HepG2 (cell line): ENCODE data around the gene CDK11B. TPM values are rescaled to one million over a fixed set of nuclear protein-coding genes. Genes with fewer than 3 reads are reported as not detected.
A peak's percentile ranks its signal among the peaks of the same experiment; 100 is the strongest.

ENCODE experiments used
- ARID4A ChIP-seq: sonication (generic); formaldehyde crosslinking; IDR thresholded peaks from 2 replicates; pipeline ENCODE4 v1.5.0; 2020; ENCODE audit warnings: mild to moderate bottlenecking, missing genetic modification reagents, borderline replicate concordance
- BORCS8-MEF2B ChIP-seq: sonication (generic); formaldehyde crosslinking; IDR thresholded peaks from 2 replicates; pipeline ENCODE4 v1.8.0; 2022; ENCODE audit warnings: mild to moderate bottlenecking, missing genetic modification reagents
- CBFB ChIP-seq: sonication (generic); formaldehyde crosslinking; IDR thresholded peaks from 2 replicates; pipeline ENCODE4 v1.4.0; 2020; ENCODE audit warnings: missing genetic modification reagents
- CREBL2 ChIP-seq: sonication (generic); formaldehyde crosslinking; IDR thresholded peaks from 2 replicates; pipeline ENCODE4 v1.8.1; 2023; ENCODE audit warnings: missing genetic modification reagents, mild to moderate bottlenecking, borderline replicate concordance
- GZF1 ChIP-seq: sonication (generic); formaldehyde crosslinking; IDR thresholded peaks from 2 replicates; pipeline ENCODE4 v1.5.1; 2020; ENCODE audit warnings: mild to moderate bottlenecking, missing genetic modification reagents
- NKX3-1 ChIP-seq: sonication (generic); formaldehyde crosslinking; IDR thresholded peaks from 2 replicates; pipeline ENCODE4 v1.5.0; 2020; ENCODE audit warnings: missing genetic modification reagents
- WIZ ChIP-seq: sonication (generic); formaldehyde crosslinking; IDR thresholded peaks from 2 replicates; pipeline ENCODE4 v1.5.1; 2020; ENCODE audit warnings: mild to moderate bottlenecking, missing genetic modification reagents
- ZNF205 ChIP-seq: IDR thresholded peaks from 2 replicates; pipeline ENCODE4 v1.6.1; 2018; ENCODE audit warnings: missing biosample characterization, missing genetic modification reagents
- ZNF616 ChIP-seq: sonication (generic); formaldehyde crosslinking; IDR thresholded peaks from 2 replicates; pipeline ENCODE4 v1.5.0; 2020; ENCODE audit warnings: low read depth, mild to moderate bottlenecking, missing genetic modification reagents
- polyA plus RNA-seq, 8 experiments: library from polyadenylated mRNA; depleted of rRNA in 3 of 8; stranded (reverse) in 7 of 8; unstranded in 1 of 8; fragments of >200 nt; fragmentation: Illumina TruSeq in 4 of 8; extraction: Trizol in 4 of 8; gene quantifications; 2 replicates each; pipeline versions ENCODE4 v1.2.1 to v1.2.3, GENCODE V29; 2011 to 2016; ENCODE audit warnings: low read depth in 4 of 8, missing spikeins in 1 of 8, mixed read lengths in 1 of 8; ENCODE audit not compliant: insufficient read depth in 1 of 8
- total RNA-seq, 5 experiments: library from RNA; depleted of rRNA; stranded (reverse); fragments of >200 nt; fragmentation: Illumina TruSeq; extraction: Trizol; gene quantifications; 2 replicates each; pipeline ENCODE4 v1.2.3, GENCODE V29; 2016; ENCODE audit warnings: low read depth in 1 of 5
- TF ChIP-seq, protein P1 (sequence below): sonication (generic); formaldehyde crosslinking; IDR thresholded peaks from 2 replicates; pipeline ENCODE4 v1.9.0; 2021; ENCODE audit warnings: mild to moderate bottlenecking, missing genetic modification reagents
- TF ChIP-seq, protein P2 (sequence below): sonication (generic); formaldehyde crosslinking; IDR thresholded peaks from 2 replicates; pipeline ENCODE4 v1.4.0; 2020; ENCODE audit warnings: low read depth, missing genetic modification reagents
- TF ChIP-seq, protein P3 (sequence below): sonication (generic); formaldehyde crosslinking; IDR thresholded peaks from 2 replicates; pipeline ENCODE4 v1.8.1; 2023; ENCODE audit warnings: mild to moderate bottlenecking, missing genetic modification reagents

CDK11B gene
- total and polyA plus RNA-seq, 2 of the 13 experiments (the other 11 are each of a cell fraction or from before 2014, with no cell fraction given) = 3.6 to 15.1 TPM

DNA sequence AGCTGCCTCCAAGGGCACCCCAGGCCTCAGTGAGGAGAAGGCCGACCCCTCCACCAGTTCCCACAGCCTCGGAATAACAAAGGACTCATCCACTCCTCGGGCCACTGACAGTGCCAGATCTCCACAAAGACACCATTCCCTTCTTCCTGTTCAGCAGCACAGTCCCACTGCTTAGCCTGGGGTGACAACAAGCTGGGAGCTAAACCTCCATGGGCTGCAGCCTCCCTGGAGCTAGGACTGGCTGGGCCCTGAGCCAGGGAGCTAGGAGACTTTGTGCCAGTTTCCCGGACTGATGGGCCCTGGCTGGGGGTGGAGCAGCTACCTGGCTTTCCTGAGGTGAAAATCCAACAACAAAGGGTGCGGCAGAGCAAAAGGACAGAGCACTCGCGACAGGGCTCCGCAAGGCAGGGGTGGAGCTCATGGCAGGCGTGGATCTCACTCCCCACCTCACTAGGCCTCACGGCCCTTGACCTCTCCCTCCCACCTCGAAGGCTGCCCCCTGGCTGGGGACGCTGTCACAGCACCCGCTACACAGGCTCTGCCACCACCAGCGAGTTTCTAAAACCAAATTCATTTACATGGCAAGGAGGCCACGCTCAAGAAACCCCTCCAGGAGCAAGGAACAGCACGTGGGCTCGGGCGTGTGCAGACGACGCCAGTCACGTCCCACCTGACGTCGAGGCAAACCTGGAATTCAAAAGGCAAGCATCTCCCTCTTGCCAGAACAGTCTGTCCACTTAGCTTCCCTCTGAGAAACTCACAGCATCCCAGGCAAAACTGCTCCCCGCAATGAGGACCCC is 20.0 kb upstream of the CDK11B start (continued):
- TF ChIP-seq, protein P1, sequence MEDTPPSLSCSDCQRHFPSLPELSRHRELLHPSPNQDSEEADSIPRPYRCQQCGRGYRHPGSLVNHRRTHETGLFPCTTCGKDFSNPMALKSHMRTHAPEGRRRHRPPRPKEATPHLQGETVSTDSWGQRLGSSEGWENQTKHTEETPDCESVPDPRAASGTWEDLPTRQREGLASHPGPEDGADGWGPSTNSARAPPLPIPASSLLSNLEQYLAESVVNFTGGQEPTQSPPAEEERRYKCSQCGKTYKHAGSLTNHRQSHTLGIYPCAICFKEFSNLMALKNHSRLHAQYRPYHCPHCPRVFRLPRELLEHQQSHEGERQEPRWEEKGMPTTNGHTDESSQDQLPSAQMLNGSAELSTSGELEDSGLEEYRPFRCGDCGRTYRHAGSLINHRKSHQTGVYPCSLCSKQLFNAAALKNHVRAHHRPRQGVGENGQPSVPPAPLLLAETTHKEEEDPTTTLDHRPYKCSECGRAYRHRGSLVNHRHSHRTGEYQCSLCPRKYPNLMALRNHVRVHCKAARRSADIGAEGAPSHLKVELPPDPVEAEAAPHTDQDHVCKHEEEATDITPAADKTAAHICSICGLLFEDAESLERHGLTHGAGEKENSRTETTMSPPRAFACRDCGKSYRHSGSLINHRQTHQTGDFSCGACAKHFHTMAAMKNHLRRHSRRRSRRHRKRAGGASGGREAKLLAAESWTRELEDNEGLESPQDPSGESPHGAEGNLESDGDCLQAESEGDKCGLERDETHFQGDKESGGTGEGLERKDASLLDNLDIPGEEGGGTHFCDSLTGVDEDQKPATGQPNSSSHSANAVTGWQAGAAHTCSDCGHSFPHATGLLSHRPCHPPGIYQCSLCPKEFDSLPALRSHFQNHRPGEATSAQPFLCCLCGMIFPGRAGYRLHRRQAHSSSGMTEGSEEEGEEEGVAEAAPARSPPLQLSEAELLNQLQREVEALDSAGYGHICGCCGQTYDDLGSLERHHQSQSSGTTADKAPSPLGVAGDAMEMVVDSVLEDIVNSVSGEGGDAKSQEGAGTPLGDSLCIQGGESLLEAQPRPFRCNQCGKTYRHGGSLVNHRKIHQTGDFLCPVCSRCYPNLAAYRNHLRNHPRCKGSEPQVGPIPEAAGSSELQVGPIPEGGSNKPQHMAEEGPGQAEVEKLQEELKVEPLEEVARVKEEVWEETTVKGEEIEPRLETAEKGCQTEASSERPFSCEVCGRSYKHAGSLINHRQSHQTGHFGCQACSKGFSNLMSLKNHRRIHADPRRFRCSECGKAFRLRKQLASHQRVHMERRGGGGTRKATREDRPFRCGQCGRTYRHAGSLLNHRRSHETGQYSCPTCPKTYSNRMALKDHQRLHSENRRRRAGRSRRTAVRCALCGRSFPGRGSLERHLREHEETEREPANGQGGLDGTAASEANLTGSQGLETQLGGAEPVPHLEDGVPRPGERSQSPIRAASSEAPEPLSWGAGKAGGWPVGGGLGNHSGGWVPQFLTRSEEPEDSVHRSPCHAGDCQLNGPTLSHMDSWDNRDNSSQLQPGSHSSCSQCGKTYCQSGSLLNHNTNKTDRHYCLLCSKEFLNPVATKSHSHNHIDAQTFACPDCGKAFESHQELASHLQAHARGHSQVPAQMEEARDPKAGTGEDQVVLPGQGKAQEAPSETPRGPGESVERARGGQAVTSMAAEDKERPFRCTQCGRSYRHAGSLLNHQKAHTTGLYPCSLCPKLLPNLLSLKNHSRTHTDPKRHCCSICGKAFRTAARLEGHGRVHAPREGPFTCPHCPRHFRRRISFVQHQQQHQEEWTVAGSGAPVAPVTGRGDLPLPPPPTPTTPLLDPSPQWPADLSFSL = no peak
- TF ChIP-seq CBFB (CRISPR knock-in tag) (peak; percentile 35; the same call in 1 of the 2 replicates), ZNF205 (CRISPR knock-in tag) (peak; percentile 68; the same call in 1 of the 2 replicates), BORCS8-MEF2B (no peak), GZF1 (CRISPR knock-in tag) (no peak), ZNF616 (CRISPR knock-in tag) (no peak), CREBL2 (CRISPR knock-in tag) (no peak), ARID4A (CRISPR knock-in tag) (peak; percentile 62; the same call in 1 of the 2 replicates), NKX3-1 (no peak), WIZ (CRISPR knock-in tag) (no peak)
- TF ChIP-seq, protein P2, sequence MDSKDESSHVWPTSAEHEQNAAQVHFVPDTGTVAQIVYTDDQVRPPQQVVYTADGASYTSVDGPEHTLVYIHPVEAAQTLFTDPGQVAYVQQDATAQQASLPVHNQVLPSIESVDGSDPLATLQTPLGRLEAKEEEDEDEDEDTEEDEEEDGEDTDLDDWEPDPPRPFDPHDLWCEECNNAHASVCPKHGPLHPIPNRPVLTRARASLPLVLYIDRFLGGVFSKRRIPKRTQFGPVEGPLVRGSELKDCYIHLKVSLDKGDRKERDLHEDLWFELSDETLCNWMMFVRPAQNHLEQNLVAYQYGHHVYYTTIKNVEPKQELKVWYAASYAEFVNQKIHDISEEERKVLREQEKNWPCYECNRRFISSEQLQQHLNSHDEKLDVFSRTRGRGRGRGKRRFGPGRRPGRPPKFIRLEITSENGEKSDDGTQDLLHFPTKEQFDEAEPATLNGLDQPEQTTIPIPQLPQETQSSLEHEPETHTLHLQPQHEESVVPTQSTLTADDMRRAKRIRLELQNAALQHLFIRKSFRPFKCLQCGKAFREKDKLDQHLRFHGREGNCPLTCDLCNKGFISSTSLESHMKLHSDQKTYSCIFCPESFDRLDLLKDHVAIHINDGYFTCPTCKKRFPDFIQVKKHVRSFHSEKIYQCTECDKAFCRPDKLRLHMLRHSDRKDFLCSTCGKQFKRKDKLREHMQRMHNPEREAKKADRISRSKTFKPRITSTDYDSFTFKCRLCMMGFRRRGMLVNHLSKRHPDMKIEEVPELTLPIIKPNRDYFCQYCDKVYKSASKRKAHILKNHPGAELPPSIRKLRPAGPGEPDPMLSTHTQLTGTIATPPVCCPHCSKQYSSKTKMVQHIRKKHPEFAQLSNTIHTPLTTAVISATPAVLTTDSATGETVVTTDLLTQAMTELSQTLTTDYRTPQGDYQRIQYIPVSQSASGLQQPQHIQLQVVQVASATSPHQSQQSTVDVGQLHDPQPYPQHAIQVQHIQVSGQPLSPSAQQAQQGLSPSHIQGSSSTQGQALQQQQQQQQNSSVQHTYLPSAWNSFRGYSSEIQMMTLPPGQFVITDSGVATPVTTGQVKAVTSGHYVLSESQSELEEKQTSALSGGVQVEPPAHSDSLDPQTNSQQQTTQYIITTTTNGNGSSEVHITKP (CRISPR knock-in tag) = peak; percentile 94
- TF ChIP-seq, protein P3, sequence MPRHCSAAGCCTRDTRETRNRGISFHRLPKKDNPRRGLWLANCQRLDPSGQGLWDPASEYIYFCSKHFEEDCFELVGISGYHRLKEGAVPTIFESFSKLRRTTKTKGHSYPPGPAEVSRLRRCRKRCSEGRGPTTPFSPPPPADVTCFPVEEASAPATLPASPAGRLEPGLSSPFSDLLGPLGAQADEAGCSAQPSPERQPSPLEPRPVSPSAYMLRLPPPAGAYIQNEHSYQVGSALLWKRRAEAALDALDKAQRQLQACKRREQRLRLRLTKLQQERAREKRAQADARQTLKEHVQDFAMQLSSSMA = no peak
